Vagina (tissue), 2 donors: ENCODE data around the gene TMEM106C.

Experiments
- CTCF ChIP-seq, 3 experiments: fragments of 450-650 bp in 2 of 3; fragments of 200-600 bp in 1 of 3; sonication (generic) in 1 of 3; IDR thresholded peaks; one replicate each; pipeline ENCODE4 v1.5.1; 2017 to 2019; ENCODE audit warnings: antibody characterized with exemption in 3 of 3, mild to moderate bottlenecking in 2 of 3, moderate library complexity in 2 of 3
- POLR2A ChIP-seq, 2 donors: fragments of 450-650 bp; IDR thresholded peaks; one replicate each; pipeline ENCODE4 v1.6.1; 2017; ENCODE audit warnings: antibody characterized with exemption in 2 of 2, mild to moderate bottlenecking in 2 of 2, moderate library complexity in 2 of 2
- POLR2AphosphoS5 ChIP-seq, 2 donors: sonication (generic); formaldehyde crosslinking; IDR thresholded peaks; one replicate each; pipeline ENCODE4 v1.9.0; 2017; ENCODE audit warnings: antibody characterized with exemption in 2 of 2, mild to moderate bottlenecking in 2 of 2, low read depth in 1 of 2; ENCODE audit not compliant: insufficient read depth in 1 of 2

- no peak for TF ChIP-seq CTCF (IDR thresholded peaks at IDR 0.05)
- TF ChIP-seq POLR2A (IDR thresholded peaks at IDR 0.05) = no peak
- no peak for TF ChIP-seq POLR2AphosphoS5 (IDR thresholded peaks at IDR 0.05; ENCODE audit: insufficient read depth in 1 of 2, low read depth in 1 of 2)
These were observed 2.2 kb downstream of the TMEM106C start for GRCh38 chr12:47965581-47965980.
